Neural cell (in vitro differentiated cells): ENCODE measurements around the gene PIK3AP1.

Experiments used
- CTCF ChIP-seq: fragments of 450-650 bp; IDR thresholded peaks from 2 replicates; pipeline ENCODE4 v1.5.1; 2014; ENCODE audit warnings: antibody characterized with exemption, mild to moderate bottlenecking, moderate library complexity; ENCODE audit not compliant: poor library complexity, severe bottlenecking
- EZH2 ChIP-seq: fragments of 200-600, 300-800 bp; shearing (Covaris generic), sonication (generic); IDR thresholded peaks from 2 replicates; pipeline ENCODE4 v1.6.1; 2014; ENCODE audit warnings: antibody characterized with exemption, low read length, borderline replicate concordance, mild to moderate bottlenecking; ENCODE audit not compliant: insufficient read depth, poor library complexity, severe bottlenecking
- POLR2AphosphoS5 ChIP-seq: IDR thresholded peaks from 2 replicates; pipeline ENCODE4 v1.6.1; 2012
- RAD21 ChIP-seq: fragments of 450-650 bp; conservative IDR thresholded peaks from 2 replicates; pipeline ENCODE4 v1.6.1; 2014; ENCODE audit warnings: antibody characterized with exemption, mild to moderate bottlenecking, moderate library complexity
- TAF1 ChIP-seq: IDR thresholded peaks from 2 replicates; pipeline ENCODE4 v1.6.1; 2012; ENCODE audit warnings: low read depth
- TF ChIP-seq, protein P1 (sequence below): IDR thresholded peaks from 2 replicates; pipeline ENCODE4 v1.6.1; 2012; ENCODE audit warnings: borderline replicate concordance

DNA sequence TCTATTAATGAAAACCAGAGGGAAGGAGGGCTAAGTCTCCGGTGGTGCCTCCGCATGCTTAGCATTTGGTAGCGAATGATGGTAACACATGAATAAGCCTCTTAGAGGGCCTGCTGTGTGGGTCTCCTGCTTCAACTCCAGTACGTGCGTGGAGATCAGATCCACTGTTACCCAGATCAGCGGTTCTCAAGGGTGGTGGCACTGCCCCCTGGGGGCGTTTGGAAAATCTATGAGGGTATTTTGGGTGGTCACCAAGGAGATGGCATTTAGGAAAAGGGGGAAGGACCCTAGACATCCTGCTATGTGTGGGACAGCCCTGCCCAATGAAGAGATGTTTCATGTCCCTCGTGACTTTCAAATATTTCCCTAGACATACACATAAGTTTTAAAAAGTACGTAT lies 76.4 kb downstream of the PIK3AP1 start:
- no peak for TF ChIP-seq CTCF
- TF ChIP-seq EZH2: no peak
- no peak for TF ChIP-seq TAF1
- TF ChIP-seq POLR2AphosphoS5: no peak
- TF ChIP-seq RAD21: no peak
- TF ChIP-seq, protein P1, sequence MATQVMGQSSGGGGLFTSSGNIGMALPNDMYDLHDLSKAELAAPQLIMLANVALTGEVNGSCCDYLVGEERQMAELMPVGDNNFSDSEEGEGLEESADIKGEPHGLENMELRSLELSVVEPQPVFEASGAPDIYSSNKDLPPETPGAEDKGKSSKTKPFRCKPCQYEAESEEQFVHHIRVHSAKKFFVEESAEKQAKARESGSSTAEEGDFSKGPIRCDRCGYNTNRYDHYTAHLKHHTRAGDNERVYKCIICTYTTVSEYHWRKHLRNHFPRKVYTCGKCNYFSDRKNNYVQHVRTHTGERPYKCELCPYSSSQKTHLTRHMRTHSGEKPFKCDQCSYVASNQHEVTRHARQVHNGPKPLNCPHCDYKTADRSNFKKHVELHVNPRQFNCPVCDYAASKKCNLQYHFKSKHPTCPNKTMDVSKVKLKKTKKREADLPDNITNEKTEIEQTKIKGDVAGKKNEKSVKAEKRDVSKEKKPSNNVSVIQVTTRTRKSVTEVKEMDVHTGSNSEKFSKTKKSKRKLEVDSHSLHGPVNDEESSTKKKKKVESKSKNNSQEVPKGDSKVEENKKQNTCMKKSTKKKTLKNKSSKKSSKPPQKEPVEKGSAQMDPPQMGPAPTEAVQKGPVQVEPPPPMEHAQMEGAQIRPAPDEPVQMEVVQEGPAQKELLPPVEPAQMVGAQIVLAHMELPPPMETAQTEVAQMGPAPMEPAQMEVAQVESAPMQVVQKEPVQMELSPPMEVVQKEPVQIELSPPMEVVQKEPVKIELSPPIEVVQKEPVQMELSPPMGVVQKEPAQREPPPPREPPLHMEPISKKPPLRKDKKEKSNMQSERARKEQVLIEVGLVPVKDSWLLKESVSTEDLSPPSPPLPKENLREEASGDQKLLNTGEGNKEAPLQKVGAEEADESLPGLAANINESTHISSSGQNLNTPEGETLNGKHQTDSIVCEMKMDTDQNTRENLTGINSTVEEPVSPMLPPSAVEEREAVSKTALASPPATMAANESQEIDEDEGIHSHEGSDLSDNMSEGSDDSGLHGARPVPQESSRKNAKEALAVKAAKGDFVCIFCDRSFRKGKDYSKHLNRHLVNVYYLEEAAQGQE: no peak
